Ascending aorta (tissue), 2 donors: ENCODE measurements around the gene SMC5. TPM values are rescaled to one million over a fixed set of nuclear protein-coding genes. Genes with fewer than 3 reads are reported as not detected.

Source experiments
- DNase-seq, 2 donors: peaks; one replicate each; pipeline ENCODE4 v3.0.0-alpha.2; 2019; ENCODE audit warnings: low spot score in 2 of 2
- H3K27ac ChIP-seq, 2 donors: fragments of 200-600 bp; sonication (generic); one replicate each; pipeline ENCODE4 v1.5.1; 2016 to 2017; ENCODE audit warnings: mild to moderate bottlenecking in 1 of 2
- H3K27me3 ChIP-seq: fragments of 200-600 bp; sonication (generic); one replicate; pipeline ENCODE4 v1.5.1; 2017
- H3K36me3 ChIP-seq, 2 donors: fragments of 200-600 bp; sonication (generic); one replicate each; pipeline ENCODE4 v1.5.1; 2016
- H3K4me1 ChIP-seq, 2 donors: fragments of 200-600 bp; sonication (generic); one replicate each; pipeline ENCODE4 v1.5.1; 2016 to 2017; ENCODE audit warnings: mild to moderate bottlenecking in 1 of 2
- H3K4me3 ChIP-seq, 2 donors: fragments of 200-600 bp; sonication (generic); one replicate each; pipeline ENCODE4 v1.5.1; 2016 to 2017; ENCODE audit warnings: mild to moderate bottlenecking in 1 of 2
- H3K9me3 ChIP-seq, 2 donors: fragments of 200-600 bp; sonication (generic); one replicate each; pipeline ENCODE4 v1.5.1; 2016
- intact Hi-C: fragments of 100-400 bp; cut with DNase I; formaldehyde crosslinking; loops from one replicate; pipeline ENCODE4 v1.15.1; 2023
- total RNA-seq: library from RNA; depleted of rRNA; stranded (reverse); fragments of >200 nt; gene quantifications from one replicate; pipeline ENCODE4 v1.1.0, GENCODE V29; 2016
- TF ChIP-seq, protein P1 (sequence below), 3 experiments: fragments of 200-600 bp in 2 of 3; fragments of 450-650 bp in 1 of 3; sonication (generic) in 2 of 3; IDR thresholded peaks; one replicate each; pipeline ENCODE4 v1.5.1; 2016 to 2019; ENCODE audit warnings: antibody characterized with exemption in 3 of 3, mild to moderate bottlenecking in 1 of 3, moderate library complexity in 1 of 3

The SMC5 gene
- total RNA-seq, 1 donor from 2014 or later, result 13.9 TPM

DNA sequence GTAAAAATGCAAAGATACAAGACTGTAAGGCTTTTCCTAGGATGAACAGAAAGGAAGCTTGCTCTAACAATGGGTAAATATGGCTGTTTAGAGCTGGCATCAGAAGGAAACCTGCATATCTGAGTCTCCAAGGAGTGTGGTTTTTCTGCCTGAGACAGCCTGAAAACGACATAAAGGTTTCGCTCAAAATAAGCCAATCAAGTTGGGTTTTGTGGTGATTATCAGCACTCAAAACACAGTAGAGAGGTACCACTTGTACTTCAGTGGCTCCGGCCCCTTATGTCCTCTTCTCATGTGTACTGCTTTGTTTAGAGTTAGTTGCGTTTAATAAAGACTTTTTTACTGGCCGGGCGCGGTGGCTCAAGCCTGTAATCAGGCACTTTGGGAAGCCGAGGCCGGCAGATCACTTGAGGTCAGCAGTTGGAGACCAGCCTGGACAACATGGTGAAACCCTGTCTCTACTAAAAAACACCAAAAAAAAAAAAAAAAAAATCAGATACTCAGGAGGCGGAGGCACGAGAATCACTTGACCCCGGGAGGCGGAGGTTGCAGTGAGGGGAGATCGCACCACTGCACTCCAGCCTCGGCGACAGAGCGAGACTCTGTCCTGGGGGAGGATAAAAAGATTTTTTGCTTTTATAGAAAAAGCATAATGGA, 116.3 kb downstream of the SMC5 start:
- H3K36me3 ChIP-seq, result no peaks in the 10 kb centered on the region
- H3K4me3 ChIP-seq, result no peak overlapping the region
- no peak overlapping the region for H3K27ac ChIP-seq
- DNase-seq, result no peak
- no peaks in the 10 kb centered on the region for H3K9me3 ChIP-seq
- intact Hi-C loops, result no loop called here
- no peaks in the 10 kb centered on the region for H3K4me1 ChIP-seq
- H3K27me3 ChIP-seq, result no peaks in the 10 kb centered on the region
- TF ChIP-seq, protein P1, sequence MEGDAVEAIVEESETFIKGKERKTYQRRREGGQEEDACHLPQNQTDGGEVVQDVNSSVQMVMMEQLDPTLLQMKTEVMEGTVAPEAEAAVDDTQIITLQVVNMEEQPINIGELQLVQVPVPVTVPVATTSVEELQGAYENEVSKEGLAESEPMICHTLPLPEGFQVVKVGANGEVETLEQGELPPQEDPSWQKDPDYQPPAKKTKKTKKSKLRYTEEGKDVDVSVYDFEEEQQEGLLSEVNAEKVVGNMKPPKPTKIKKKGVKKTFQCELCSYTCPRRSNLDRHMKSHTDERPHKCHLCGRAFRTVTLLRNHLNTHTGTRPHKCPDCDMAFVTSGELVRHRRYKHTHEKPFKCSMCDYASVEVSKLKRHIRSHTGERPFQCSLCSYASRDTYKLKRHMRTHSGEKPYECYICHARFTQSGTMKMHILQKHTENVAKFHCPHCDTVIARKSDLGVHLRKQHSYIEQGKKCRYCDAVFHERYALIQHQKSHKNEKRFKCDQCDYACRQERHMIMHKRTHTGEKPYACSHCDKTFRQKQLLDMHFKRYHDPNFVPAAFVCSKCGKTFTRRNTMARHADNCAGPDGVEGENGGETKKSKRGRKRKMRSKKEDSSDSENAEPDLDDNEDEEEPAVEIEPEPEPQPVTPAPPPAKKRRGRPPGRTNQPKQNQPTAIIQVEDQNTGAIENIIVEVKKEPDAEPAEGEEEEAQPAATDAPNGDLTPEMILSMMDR (IDR thresholded peaks at IDR 0.05), result no peak

DNA sequence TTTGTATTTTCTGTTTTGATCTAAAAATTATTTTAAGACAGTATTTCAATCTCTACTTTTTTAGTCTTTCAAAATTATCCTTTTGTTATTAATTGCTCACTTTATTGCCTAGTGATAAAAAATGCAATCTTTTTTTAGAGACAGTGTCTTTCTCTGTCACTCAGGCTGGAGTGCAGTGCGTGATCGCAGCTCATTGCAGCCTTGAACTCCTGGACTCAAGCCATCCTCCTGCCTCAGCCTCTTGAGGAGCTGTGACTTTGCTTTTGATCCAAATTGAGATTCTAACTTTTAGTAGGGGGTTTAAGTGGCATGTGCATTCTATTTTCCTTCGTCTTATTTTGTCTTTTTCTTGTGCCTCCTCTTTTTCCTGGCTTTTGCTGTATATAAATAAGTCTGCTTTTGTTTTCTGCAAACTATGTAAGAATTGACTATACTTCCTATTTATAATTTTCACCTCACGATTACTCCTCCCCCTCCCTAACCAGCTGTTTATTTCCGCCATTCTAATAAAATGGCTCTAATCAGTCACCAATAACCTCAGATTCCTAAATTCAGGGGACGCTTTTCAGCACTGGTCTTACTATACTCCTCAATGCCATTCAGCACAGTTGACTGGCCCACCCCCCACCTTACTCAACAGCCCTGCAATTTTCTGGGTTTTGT, 123.4 kb downstream of the SMC5 start:
- peaks cover 0 to 12% of the 10 kb centered on the region in 2 donors for H3K4me1 ChIP-seq
- TF ChIP-seq, protein P1 (IDR thresholded peaks at IDR 0.05), result no peak
- no peak for DNase-seq
- H3K27ac ChIP-seq, result no peak overlapping the region
- H3K4me3 ChIP-seq, result no peak overlapping the region
- peaks cover 16 to 28% of the 10 kb centered on the region in 2 donors for H3K36me3 ChIP-seq
- no peaks in the 10 kb centered on the region for H3K27me3 ChIP-seq
- intact Hi-C loops, result no loop called here
- no peaks in the 10 kb centered on the region for H3K9me3 ChIP-seq

DNA sequence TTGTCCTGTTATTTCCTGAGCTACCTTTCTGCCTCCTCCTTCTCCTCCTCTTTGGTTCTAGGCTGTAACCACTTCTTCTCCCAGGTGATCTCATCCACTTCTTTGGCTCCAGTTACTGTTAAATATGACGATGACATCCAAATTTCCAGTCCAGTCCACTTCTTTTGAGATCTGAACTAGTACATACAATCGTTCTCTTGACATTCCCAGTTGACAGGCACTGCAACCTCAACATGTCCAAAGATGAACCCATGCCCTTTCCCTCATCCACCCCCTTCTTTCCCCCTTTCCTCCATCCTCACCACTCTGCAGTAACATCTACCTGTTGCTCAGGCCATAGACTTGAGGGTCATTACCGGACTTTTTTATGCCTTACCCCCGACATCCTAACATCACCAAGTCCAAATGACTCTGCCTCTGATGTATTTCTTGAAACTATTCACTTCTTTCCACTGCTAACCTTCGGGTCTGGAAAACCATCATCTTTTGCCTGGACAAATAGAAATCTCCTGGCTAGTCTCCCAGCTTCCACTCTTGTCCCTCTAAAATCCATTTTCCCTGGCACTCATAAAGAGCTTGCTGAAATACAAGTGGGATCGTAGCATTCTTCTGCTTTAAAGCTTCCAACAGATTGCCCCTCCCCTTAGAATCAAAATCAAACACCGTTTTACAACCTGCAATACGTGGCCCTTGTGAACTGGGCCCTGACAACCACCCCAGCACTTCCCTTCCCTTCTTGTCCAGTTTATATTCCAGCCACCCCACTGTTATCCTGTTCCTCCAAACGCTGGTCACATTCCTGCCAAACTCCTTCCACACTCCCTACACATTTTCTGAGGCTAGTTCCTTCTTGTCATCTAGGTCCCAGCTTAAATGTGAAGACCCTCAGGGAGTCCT, 124.2 kb downstream of the SMC5 start:
- no peaks in the 10 kb centered on the region for H3K9me3 ChIP-seq
- TF ChIP-seq, protein P1 (IDR thresholded peaks at IDR 0.05), result no peak
- H3K36me3 ChIP-seq, result peaks cover 22 to 36% of the 10 kb centered on the region in 2 donors
- H3K4me3 ChIP-seq, result no peak overlapping the region
- DNase-seq, result no peak
- intact Hi-C loops, result no loop called here
- no peaks in the 10 kb centered on the region for H3K27me3 ChIP-seq
- H3K27ac ChIP-seq, result no peak overlapping the region
- H3K4me1 ChIP-seq, result peaks cover 0 to 12% of the 10 kb centered on the region in 2 donors

DNA sequence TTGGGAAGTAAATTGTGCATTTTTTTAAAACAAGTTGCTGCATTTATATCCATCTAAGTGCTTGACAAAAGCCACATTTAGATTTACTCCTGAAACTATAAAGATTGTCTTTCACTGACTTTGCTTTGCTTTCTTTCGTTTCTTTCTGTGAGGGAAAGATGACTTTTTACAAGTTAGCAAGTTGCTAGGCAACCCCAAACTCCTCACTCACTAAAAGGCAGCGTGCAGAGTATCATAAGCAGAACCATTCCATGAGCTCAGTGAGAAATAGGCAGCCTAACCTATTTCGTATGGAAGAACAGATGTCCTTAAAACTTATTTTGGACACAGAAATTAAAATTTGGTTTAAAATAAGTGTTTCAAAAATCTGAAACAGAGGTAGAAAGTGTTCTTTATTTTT, 126.6 kb downstream of the SMC5 start:
- Histone ChIP-seq H3K36me3 (peaks cover 22 to 39% of the 10 kb centered on the region in 2 donors), H3K4me3 (no peak overlapping the region), H3K4me1 (peaks cover 2 to 32% of the 10 kb centered on the region in 2 donors), H3K27me3 (no peaks in the 10 kb centered on the region), H3K9me3 (no peaks in the 10 kb centered on the region), H3K27ac (no peak overlapping the region)
- DNase-seq, result no peak
- intact Hi-C loops, result no loop called here
- TF ChIP-seq, protein P1 (IDR thresholded peaks at IDR 0.05), result no peak

DNA sequence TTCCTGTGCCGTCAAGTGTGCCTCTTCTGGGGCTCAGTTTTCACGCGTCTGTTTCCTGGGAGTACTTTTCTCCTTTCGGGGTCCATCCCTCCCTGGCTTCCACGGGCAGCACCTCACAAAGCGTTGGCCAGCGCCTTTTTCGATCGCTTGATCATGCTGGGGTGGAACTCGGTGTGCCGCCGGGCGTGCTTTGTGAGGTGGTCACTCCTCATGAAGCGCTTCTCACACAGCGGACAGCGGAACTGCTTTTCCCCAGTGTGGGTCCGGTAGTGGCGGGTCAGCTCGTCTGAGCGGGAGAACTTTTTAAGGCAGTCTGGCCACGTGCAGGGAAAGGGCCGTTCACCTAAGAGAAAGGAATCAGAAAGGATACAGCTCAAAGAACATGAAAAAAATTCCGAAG, 128.9 kb downstream of the SMC5 start:
- intact Hi-C loops, result no loop called here
- peaks cover 22 to 39% of the 10 kb centered on the region in 2 donors for H3K36me3 ChIP-seq
- no peak overlapping the region for H3K27ac ChIP-seq
- peaks cover 11 to 52% of the 10 kb centered on the region in 2 donors for H3K4me1 ChIP-seq
- TF ChIP-seq, protein P1 (IDR thresholded peaks at IDR 0.05), result no peak
- peak in 1 of 2 donors; percentile 62 for DNase-seq
- no peak overlapping the region for H3K4me3 ChIP-seq
- H3K27me3 ChIP-seq, result no peaks in the 10 kb centered on the region
- no peaks in the 10 kb centered on the region for H3K9me3 ChIP-seq
